GM12878 (cell line): ENCODE data around the gene NEB. TPM values are rescaled to one million over a fixed set of nuclear protein-coding genes. Genes with fewer than 3 reads are reported as not detected.

Experiments used
- BCL3 ChIP-seq: IDR thresholded peaks from 2 replicates; pipeline ENCODE4 v1.6.1; 2011; ENCODE audit warnings: borderline replicate concordance, low read depth, mild to moderate bottlenecking, moderate library complexity, low read length; ENCODE audit not compliant: insufficient read depth, poor library complexity, severe bottlenecking
- CBFB ChIP-seq: IDR thresholded peaks from 2 replicates; pipeline ENCODE4 v1.6.1; 2016; ENCODE audit warnings: antibody characterized with exemption, low read depth
- CEBPB ChIP-seq, 2 experiments: fragments of 150-350 bp in 1 of 2; IDR thresholded peaks; 2 replicates each; pipeline ENCODE4 v1.6.1; 2012 to 2014; ENCODE audit warnings: low read depth in 2 of 2, low read length in 2 of 2, borderline replicate concordance in 1 of 2, inconsistent platforms in 1 of 2
- EZH2 ChIP-seq: IDR thresholded peaks from 2 replicates; pipeline ENCODE4 v1.6.1; 2012; ENCODE audit warnings: low read depth, mild to moderate bottlenecking, control low read depth, inconsistent platforms, low read length, borderline replicate concordance; ENCODE audit not compliant: control insufficient read depth
- FOS ChIP-seq: IDR thresholded peaks from 3 replicates; pipeline ENCODE4 v1.6.1; 2011; ENCODE audit warnings: borderline replicate concordance; ENCODE audit not compliant: insufficient read length; ENCODE audit errors: extremely low read depth
- LARP7 ChIP-seq: fragments of 450-650 bp; IDR thresholded peaks from 2 replicates; pipeline ENCODE4 v1.6.1; 2017; ENCODE audit warnings: mild to moderate bottlenecking
- MEF2B ChIP-seq: fragments of 450-650 bp; IDR thresholded peaks from 2 replicates; pipeline ENCODE4 v1.6.1; 2018; ENCODE audit warnings: mild to moderate bottlenecking, moderate library complexity; ENCODE audit not compliant: partially characterized antibody, poor library complexity, severe bottlenecking
- NFYB ChIP-seq: IDR thresholded peaks from 2 replicates; pipeline ENCODE4 v1.6.1; 2011; ENCODE audit warnings: low read depth, mild to moderate bottlenecking, low read length, improper control_type of control experiment, moderate library complexity; ENCODE audit not compliant: insufficient read depth
- NR2F1 ChIP-seq: fragments of 450-650 bp; conservative IDR thresholded peaks from 2 replicates; pipeline ENCODE4 v1.6.1; 2017; ENCODE audit warnings: mild to moderate bottlenecking
- PAX5 ChIP-seq: IDR thresholded peaks from 2 replicates; pipeline ENCODE4 v1.6.1; 2011; ENCODE audit warnings: low read depth, low read length, borderline replicate concordance
- PML ChIP-seq: IDR thresholded peaks from 2 replicates; pipeline ENCODE4 v1.6.1; 2012; ENCODE audit warnings: low read length, inconsistent platforms
- RBBP5 ChIP-seq: fragments of 200-600 bp; sonication (generic); conservative IDR thresholded peaks from 2 replicates; pipeline ENCODE4 v1.6.1; 2016
- SIN3A ChIP-seq: IDR thresholded peaks from 2 replicates; pipeline ENCODE4 v1.6.1; 2012; ENCODE audit warnings: low read depth, low read length, improper control_type of control experiment
- SREBF2 ChIP-seq: IDR thresholded peaks from 2 replicates; pipeline ENCODE4 v1.6.1; 2012; ENCODE audit warnings: mild to moderate bottlenecking, low read length
- SUPT20H ChIP-seq: IDR thresholded peaks from 2 replicates; pipeline ENCODE4 v1.6.1; 2011; ENCODE audit warnings: low read depth, mild to moderate bottlenecking, low read length, moderate library complexity, borderline replicate concordance; ENCODE audit not compliant: control insufficient read depth
- TCF3 ChIP-seq: IDR thresholded peaks from 2 replicates; pipeline ENCODE4 v1.6.1; 2012; ENCODE audit warnings: low read depth, mild to moderate bottlenecking, low read length, borderline replicate concordance; ENCODE audit not compliant: insufficient read depth
- polyA plus RNA-seq, 11 experiments: library from polyadenylated mRNA; depleted of rRNA in 4 of 11; unstranded in 6 of 11; stranded (reverse) in 5 of 11; fragments of >200 nt; fragmentation: Nextera tagmentation in 4 of 11; fragmentation: Illumina TruSeq in 1 of 11; extraction: Ambion mirVana in 4 of 11; extraction: Trizol in 1 of 11; gene quantifications; 1 replicate in 1 of 11; 2 replicates in 10 of 11; pipeline versions ENCODE4 v1.2.1 to v1.2.3, GENCODE V29; 2011 to 2016; ENCODE audit warnings: inconsistent platforms in 2 of 11, missing spikeins in 2 of 11, low read depth in 1 of 11
- total RNA-seq, 4 experiments: library from RNA; depleted of rRNA in 3 of 4; stranded (reverse); fragments of >200 nt in 3 of 4; fragmentation: Illumina TruSeq in 1 of 4; extraction: Trizol in 1 of 4; gene quantifications; 2 replicates each; pipeline versions ENCODE4 v1.2.1 to v1.2.3, GENCODE V29; 2013 to 2021

NEB gene
- total and polyA plus RNA-seq, 10 of the 15 experiments (the other 5 are each of a cell fraction or from before 2014, with no cell fraction given): 0.04 to 0.77 (median 0.12) TPM

DNA sequence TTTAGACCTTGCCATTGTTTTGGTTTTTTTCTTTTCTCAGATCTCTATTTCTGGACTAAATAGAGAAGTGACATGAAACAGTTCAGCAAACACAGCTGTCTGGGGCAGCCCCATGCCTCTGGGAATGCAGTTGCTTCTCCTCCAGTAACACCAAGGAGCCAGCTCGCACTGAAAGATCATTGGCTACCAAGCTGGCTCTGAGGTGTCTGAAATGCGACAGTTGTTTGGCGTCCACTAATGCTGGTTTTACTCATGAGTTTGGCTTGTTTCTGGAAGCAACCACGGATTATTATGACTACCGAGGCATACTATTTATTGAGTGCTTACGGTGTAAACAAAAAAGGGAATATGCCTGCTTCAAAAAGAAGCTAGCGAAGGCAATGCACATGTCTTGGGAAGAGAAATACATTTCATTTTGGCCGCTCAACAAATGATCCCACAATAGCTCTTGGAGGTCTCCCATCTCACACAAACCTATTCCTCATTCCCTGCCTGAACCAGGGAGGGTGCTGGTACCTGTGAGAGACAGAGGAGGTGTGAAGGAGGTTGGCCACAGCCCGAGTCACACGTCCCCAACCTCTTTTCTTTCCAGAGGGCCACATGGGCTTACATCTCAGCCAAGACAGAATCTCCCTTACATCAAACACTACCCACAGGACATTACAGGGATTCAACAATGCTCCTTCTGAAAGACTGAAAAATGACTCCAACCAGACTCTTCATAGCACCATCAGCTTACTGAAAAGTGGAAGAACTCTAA, 37.5 kb upstream of the NEB start (continued):
- TF ChIP-seq BCL3: peak; percentile 84
- no peak for TF ChIP-seq PML
- peak; percentile 95 for TF ChIP-seq PAX5
- peak; percentile 79 for TF ChIP-seq NR2F1
- no peak for TF ChIP-seq CEBPB (IDR thresholded peaks at IDR 0.05; ENCODE audit: borderline replicate concordance in 1 of 2, low read depth in 2 of 2, low read length in 2 of 2)
- TF ChIP-seq EZH2: no peak
- TF ChIP-seq LARP7: no peak
- TF ChIP-seq NFYB: peak; percentile 95
- TF ChIP-seq FOS: peak; percentile 51
- TF ChIP-seq SREBF2: no peak
- TF ChIP-seq SUPT20H: no peak
- TF ChIP-seq TCF3: peak; percentile 90
- TF ChIP-seq MEF2B: peak; percentile 97
- no peak for TF ChIP-seq SIN3A
- TF ChIP-seq CBFB: no peak
- no peak for TF ChIP-seq RBBP5
